ENCODE results near the gene DTX3.
A peak's percentile ranks its signal among the peaks of the same experiment; 100 is the strongest.
"Not testable (repeated sequence)": the region's sequence is repeated elsewhere in the genome, so short reads cannot be mapped to it uniquely, and the experiment has no call there.

Gene DTX3

DNA sequence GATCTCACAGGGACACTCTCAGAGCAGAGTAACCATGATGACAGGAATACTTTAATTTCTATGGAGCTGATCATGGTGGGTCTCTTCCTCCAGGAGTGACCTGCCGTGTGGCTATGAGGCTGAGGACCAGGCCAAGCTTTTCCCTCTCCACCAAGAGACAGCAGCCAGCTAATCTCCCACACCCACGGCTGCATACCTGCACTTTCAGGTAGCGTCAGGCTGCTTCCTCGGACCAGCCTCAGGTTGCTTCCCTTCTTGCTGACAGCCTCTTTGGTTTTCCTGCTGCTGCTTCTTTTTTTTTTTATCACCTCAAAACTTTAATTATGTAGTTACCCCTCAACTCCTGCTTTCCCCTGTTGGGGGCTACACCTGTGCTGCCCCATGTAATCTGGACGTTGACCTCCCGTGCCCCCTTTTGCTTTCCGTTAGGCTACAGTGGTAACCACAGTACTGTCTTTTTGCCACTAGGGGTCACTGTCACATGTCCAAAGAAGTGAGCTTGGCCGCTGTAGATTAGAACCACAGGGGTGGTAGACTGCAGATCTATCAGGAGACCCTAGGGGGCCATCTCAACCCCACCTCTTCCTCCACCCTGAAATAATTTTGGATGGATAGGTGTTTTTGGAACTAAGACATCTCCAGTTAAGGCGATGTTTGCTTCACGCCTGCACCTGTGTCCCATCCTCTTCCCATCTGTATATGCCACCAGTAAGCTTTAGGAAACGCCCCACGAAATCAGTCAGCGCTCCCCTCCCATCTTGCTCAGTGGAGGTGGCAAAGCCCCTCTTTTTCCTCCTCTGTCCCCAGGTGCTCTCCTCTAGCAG lies 21.4 kb upstream of the DTX3 start:
- DNase-seq (ENCODE audit: low spot score) = peak; percentile 94

DNA sequence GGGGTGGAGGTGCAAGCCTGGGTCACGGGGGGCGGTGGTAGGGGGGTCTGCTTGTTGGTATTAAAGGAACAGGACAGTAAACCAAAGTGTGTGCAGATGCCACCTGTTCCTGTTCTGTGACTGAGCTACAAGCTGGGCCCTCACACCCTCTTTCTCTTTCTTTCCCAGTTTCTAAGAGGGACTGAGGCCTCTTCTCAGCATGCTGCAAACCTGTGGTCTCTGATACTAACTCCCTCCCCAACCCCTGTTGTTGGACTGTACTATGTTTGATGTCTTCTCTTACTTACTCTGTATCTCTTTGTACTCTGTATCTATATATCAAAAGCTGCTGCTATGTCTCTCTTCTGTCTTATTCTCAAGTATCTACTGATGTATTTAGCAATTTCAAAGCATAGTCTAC lies 20.6 kb upstream of the DTX3 start:
- no peak for DNase-seq (ENCODE audit: low spot score)

DNA sequence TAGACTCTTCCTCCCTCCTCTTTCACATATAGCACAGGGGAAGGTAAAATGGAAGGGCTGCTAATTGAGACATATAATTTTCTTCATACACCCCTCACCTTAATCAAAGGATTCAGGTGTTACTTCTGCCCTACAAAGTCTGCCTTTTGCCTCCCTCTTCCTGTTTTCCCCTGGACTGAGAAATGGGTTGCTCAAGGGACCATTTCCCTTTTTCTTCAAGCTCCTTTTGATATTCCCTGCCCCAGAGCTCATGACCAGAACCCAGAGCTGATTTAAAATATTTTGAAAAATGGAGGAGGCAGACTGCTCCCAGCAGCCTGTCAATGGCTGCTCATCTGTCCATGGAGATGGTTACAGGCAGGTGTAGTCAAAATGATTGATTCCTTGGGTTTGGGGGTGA lies 19.9 kb upstream of the DTX3 start:
- no peak for DNase-seq (ENCODE audit: low spot score)

DNA sequence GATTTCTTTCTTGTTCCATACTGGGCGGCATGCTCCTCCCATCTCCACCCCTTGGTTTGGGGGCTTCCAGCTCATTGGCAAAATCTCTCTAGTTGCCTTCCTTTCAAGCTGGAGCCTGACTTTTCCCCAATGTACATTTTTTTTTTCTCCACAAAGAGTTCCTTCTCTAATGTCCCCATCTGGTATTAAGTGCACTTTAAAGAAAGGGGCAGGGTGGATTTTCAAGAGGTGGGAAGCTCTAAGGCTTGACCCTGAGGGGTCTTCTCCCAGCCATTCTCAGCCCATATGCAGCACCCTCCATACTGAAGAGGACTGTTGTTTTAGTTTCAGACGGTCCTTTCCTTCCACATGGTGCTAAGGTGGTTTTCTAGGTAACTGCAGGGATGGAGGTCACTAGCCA lies 19.5 kb upstream of the DTX3 start:
- DNase-seq (ENCODE audit: low spot score) = no peak

DNA sequence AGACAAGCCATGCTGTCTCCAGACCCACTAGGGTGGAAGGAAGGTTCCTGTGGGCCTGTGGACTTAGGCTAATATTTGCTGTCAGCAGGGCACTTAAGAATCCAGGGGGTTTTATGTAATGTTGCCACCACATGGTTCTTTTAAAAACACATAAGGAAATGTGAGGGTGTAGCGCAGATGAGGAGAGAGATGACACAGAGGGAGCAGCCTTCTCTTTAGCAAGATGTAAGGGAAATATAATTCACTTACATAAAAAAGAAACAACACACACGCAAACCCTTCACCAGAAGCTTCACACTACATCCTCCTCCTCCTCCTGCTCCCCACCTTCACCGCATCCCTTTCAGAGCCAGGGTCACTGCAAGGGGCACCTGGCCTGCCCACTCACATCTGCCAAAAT lies 18.5 kb upstream of the DTX3 start:
- no peak for DNase-seq (ENCODE audit: low spot score)

DNA sequence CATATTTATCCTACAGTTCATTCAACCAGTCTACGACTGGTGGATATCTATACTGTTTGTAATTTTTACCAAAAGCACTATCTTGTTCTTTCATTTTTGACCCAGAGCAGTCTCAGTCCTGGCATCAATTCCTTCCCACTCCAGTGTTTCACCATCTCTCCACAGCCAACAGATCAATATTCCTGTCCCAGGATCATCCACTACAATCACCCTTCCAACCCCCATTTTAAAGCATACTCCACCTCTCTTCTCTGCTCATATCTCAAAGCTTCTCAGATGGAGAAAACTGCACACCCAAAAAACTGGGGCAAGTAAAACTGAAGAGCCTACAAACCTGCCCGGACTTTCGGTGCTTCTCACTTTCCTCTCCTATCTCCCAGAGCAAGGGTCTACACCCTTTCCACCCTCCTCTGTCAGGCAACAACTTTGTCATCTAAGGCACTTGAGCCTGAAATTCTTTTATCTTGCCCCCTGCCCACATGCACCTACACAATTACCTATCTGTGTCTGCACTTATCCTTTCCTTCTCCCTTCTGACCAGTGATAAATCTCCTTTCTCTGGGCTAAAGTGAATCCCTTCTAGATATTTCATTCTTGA lies 17.7 kb upstream of the DTX3 start:
- DNase-seq (ENCODE audit: low spot score) = no peak

DNA sequence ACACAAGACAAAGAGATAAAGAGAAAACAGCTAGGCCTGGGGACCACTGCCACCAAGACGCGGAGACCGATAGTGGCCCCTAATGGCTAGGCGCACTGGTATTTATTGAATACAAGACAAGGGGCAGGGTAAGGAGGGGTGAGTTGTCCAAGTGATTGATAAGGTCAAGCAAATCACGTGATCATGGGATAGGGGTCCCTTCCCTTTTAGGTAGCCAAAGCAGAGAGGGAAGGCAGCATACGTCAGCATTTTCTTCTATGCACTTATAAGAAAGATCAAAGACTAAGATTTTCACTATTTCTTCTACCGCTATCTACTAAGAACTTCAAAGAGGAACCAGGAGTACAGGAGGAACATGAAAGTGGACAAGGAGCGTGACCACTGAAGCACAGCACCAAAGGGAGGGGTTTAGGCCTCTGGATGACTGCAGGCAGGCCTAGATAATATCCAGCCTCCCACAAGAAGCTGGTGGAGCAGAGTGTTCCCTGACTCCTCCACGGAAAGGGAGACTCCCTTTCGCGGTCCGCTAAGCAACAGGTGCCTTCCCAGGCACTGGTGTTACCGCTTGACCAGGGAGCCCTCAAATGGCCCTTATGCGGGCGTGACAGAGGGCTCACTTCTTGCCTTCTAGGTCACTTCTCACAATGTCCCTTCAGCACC lies 15.5 kb upstream of the DTX3 start:
- not testable (repeated sequence) for DNase-seq (ENCODE audit: low spot score)

DNA sequence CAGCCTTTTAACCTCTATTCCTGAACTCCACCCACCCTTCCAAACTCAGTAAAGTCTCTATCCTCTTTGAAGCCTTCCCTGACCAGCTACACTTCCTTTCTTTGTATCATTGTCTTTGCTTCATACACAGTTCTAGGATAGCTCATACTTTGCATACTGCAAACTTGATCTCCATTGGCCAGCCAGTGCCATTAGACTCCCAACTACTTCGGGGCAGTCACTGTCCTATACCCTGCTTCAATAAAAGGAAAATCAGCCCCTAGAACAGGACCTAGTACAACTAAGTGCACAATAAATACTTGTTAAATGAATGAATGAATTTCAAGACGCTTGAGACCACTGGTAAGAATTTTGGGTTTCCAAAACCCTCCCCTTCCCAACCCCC lies 14.2 kb upstream of the DTX3 start:
- no peak for DNase-seq (ENCODE audit: low spot score)

DNA sequence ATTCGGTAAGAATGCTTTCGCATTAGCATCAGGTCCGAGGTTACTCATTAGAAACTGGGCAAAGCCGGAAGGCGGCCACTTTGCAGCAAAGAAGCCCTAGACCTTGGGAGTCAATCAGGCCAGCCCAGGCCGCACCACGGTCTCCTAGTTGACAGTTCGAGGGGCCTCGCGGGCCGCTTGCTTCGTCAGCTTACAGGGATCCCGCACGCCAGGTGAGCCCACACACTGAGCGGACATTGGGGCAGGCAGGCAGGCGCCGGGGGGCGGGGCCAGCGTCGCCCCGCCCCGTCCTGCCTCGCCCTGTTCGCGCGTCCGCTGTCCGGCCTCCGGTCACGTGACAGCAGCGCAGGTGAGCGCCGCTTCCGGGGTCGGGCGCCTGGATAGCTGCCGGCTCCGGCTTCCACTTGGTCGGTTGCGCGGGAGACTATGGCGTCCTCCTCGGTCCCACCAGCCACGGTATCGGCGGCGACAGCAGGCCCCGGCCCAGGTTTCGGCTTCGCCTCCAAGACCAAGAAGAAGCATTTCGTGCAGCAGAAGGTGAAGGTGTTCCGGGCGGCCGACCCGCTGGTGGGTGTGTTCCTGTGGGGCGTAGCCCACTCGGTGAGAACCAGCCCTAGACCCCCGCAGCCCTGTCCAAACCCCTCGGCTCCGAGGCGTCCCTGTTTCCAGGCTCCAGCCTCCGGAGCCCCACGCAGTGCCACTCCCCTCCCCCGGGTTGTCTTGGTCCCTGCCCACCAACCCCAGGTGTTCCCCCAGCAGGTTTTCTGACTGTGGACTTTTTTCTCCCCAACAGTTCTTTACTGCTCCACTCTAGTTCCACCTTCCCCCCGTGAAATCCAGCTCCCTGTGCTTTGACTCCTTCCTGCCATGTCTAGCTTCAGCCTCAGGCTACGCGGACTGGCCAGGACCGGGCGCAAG lies 13.5 kb upstream of the DTX3 start, which contains the start of gene PIP4K2C:
TSS of gene PIP4K2C (plus strand) at position 329 of the 918 bp plus-strand sequence. CDS start at position 427, 98 bp downstream.
- peak; percentile 73 for DNase-seq (ENCODE audit: low spot score)

DNA sequence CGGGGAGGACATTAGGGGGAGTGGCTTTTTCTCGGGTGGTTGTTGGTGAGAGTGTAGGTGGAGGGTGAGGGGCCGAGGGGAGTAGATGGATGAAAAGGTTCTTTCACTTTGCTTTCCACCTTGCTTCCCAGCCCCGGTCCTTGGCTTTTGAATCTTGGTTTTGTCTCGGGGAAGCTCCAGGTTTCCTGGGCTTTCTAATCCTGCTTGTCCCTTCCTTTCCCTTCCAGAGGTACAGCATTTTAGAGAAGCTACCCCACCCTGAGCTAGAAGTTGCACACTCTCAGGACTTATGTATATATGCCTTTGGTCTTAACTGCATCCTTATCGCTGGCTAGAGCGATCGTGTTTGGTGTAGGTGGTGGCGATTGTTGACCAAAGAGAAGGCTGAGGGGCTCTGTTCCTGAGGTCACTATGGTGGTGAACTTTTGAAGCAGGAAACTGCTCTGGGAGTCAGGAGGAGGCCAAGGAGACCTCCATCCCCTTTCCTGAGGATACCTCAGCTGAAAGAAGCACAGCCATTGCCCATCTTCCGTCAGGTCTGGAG lies 12.8 kb upstream of the DTX3 start:
- no peak for DNase-seq (ENCODE audit: low spot score)

DNA sequence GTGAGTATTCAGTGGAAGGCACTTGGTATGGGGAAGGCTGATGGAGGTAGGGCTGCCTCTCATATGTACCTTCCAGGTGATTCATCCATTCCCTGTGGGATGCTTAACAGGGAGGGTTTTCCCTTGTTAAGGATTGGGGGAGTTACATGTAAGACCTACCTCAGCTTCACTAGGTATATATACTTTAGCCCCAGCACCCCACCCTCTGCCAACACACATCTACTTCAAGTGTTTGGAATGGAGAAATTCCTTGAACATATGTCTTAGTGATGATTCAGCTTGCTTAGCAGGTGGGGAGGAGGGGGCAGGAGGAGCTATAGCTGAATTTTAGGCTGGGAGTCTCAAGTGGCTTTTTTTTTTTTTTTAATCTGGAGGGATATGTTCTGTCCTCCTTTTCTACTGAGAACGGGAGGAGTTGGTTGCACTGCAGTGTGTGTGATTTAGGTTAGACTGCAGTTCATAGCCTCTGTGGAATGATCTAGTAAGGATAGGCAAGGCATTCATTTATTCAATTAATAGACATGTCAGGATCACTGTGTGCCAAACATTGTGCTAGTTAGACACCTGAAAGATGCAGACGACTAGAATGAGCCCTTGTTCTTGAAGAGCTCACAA lies 12.0 kb upstream of the DTX3 start:
- no peak for DNase-seq (ENCODE audit: low spot score)

DNA sequence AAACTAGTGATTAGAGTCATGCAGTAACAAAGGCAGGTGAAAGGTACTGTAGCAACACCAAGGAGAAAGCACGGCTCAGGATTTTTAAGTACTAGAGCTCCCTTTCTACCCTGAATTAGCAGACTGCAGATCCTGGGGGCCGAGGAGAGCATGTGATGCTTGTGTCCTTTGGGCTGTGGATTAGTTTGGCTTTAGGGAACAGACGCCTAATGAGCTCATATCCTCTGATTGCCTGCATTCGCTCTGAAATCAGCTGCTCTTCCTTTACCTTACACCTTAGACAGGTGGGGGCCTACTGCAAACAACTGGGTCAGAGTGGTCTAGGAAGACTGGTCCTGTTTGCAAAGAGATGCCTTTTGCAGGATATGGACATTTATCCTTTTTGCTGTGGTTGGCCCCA lies 11.4 kb upstream of the DTX3 start:
- no peak for DNase-seq (ENCODE audit: low spot score)

DNA sequence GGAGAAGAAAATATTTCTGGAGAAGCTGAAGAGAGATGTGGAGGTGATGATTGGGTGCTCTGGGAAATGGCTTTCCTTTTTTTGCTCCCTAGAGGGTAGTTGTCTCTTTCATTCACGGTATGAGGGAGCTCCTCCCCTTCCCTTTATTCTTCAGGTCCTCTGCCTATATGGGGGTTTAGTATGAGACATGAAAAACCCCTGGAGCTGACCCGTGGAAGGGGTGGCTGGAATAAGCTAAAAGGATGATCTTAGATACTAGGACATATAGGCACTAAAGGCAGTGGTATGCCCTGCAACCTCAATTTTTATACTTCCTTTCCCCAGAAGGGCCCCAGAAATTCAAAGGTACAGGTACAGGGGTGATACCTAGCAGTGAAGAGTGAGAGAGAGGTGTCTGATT lies 4.2 kb upstream of the DTX3 start:
- no peak for DNase-seq (ENCODE audit: low spot score)

DNA sequence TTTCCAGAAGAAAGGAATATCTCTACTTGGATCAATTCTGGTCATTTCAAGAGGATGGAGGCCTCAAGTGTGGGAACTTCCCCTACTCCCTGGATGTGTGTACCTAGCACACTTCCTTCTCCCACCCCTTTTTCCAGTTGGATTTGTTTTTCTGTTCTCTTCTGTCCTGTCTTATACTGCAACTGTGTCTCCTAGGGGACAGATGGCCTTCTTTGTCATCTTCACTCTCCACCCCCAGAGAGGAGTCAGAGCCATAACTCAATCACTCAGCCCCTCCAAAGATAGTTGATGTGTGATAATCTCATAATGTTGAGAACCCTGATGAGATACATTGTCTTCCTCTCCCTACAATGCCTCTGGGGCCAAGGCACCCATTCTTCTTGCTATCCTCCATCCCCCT lies 2.1 kb upstream of the DTX3 start:
- no peak for DNase-seq (ENCODE audit: low spot score)

DNA sequence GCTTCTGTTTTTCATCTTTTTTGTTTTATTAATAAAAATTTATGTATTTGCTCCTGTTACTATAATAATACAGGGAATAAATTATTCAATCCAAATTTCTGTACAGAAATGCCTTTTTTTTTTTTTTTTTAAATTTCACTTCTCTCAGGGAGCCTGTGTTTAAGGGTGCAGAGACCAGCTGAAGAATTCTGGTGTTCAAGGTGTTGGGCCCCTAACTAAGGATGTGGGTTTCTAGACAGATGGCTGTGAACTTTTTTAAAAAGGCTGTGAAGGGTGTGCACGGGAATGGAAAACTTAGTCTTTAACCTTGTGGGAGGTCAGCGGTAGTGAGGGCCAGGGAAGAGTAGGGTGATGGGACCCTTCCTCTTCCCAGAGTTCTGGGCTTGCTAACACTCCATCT lies 1.3 kb upstream of the DTX3 start:
- DNase-seq (ENCODE audit: low spot score) = no peak

DNA sequence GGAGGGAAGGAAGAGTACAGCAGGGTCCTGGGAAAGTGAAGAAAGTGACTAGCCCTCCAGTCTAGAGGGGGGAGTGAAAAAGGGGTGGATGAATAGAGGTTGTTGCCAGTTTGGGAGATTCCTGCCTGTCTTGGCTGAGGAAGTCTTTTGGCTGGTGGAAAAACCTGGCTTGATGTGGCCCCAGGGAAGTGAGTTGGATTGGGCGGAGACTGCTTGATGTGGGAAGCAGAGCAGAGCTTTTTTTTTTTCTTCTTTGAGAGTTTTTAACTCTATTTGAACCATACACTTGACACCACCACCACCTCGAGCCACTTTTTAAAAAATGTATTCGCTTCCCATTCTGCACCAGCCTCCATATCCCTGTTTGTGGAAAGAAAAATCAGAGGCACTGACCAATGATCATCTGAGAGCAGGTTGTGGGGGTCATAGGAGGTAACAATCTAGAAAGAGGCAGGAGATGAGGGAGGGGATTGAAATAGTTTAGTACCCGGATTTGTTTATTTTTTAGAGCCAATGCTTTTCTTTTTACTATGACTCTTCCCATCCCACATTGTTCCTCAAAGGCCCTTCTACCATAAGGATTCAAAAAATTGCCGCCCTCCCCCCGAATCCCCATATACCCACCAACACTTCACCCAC lies 690 bp upstream of the DTX3 start:
- DNase-seq (ENCODE audit: low spot score) = peak; percentile 59

DNA sequence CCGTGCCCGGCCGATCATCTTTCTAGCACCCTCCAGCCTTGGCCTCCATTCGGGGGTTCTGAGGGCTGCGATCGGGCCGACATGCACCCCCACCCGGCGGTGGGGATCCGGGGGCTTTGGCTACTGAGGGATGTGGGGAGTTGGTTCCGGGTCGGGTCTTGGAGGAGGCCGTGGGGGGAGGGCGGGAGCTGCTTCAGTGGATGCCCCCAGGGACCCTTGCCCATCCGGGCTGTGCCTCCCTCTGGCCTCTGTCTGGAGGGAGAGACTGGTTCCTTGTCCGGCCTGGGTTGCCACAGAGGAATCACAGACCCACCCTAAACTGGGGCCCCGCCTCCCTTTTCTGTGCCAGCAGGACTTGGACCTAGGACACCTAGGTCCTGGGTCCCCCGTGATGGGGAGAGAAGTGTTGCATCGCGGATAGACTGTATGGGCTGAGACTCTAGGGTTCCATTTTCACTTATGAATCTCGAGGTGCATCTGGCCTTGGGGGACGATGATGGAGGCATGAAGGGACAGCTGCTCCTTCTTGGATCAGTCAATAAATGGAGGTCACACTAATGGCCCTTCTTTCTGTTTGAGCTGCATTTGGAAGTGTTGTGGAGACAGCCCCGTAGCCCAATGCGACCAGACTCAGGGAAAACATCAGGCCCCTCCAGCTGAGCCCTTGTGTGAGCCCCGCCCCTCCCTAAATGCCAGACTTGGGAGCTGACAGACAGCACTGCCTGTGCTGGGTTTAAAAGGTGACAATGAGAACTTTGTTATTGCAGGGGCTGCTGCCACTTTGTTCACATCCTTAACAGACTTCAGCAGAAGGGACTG lies 577 bp downstream of the DTX3 start:
- DNase-seq (ENCODE audit: low spot score) = peak; percentile 58

DNA sequence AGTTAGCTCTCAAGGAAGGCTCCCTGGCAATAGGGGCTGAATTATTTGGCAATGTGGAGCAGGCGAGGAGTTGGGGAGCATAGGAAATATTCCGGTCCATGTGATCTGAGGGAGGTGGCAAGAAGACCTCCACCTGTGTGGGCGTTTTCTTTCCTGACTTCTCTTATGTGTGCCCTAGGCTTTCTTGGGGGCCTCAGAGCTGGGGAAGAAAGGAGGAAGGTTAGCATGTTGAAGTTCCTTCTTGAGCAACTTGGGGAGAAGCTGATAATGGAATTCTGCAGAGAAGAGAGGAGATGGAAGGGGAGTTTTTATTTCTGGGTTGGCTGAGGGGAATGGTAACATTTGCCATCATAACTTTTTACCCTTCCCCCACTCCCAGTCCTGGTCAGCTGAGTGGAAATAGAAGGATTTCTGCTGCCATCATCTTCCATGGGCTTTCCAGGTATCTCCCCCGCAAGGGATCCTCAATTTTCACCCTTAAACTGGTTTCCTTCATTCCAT lies 1.2 kb downstream of the DTX3 start:
- no peak for DNase-seq (ENCODE audit: low spot score)

DNA sequence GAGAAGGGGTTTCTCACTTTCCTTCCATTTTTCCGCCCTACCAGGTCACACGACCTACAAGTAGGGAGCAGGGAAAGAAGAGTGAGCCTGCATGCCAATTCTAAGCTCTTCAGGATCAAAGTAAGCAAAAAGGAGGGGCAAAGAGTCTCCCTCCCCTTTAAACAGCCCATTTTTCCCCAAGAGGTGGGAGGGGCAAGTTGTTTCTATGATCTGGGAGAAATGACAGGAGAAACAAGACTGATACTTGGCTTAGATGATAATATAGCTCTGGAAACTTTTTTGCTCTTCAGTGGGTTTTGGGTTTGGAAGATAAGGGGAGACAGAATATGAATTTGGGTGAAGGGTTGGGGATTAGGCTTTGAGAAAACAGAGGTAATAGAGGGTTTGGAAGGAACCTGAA lies 1.8 kb downstream of the DTX3 start:
- no peak for DNase-seq (ENCODE audit: low spot score)

DNA sequence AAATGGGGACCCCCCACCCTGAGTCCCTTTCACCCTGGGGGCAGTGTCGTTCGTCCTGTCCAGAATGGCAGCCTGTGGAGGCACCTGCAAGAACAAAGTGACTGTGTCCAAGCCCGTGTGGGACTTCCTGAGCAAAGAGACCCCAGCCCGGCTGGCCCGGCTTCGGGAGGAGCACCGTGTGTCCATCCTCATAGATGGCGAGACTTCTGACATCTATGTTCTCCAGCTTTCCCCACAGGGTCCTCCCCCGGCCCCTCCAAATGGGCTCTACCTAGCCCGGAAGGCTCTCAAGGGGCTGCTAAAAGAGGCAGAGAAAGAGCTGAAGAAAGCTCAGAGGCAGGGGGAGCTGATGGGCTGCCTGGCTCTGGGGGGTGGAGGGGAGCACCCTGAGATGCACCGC lies 2.2 kb downstream of the DTX3 start:
- no peak for DNase-seq (ENCODE audit: low spot score)
